Adipocyte (in vitro differentiated cells): ENCODE measurements around the gene CCDC74B.
"Not testable (repeated sequence)": the region's sequence is repeated elsewhere in the genome, so short reads cannot be mapped to it uniquely, and the experiment has no call there.

Source experiments
- DNase-seq: peaks from one replicate; pipeline ENCODE4 v3.0.0-alpha.2; 2015; ENCODE audit warnings: low read depth
- H3K27me3 ChIP-seq: replicated peaks from 2 replicates; pipeline ENCODE4 v1.7.0; 2013; ENCODE audit warnings: mild to moderate bottlenecking, low read length, moderate library complexity; ENCODE audit not compliant: control insufficient read depth, insufficient read depth
- H3K36me3 ChIP-seq: 2 replicates; pipeline ENCODE4 v1.7.0; 2013; ENCODE audit warnings: low read length, mild to moderate bottlenecking, moderate library complexity; ENCODE audit not compliant: control insufficient read depth, insufficient read depth, severe bottlenecking
- H3K4me1 ChIP-seq: 2 replicates; pipeline ENCODE4 v1.7.0; 2013; ENCODE audit warnings: mild to moderate bottlenecking, low read length, moderate library complexity; ENCODE audit not compliant: control insufficient read depth, insufficient read depth
- H3K4me3 ChIP-seq: 2 replicates; pipeline ENCODE4 v1.7.0; 2013; ENCODE audit warnings: mild to moderate bottlenecking, low read length, moderate library complexity
- H3K9ac ChIP-seq: 2 replicates; pipeline ENCODE4 v1.7.0; 2013; ENCODE audit warnings: mild to moderate bottlenecking, low read length, moderate library complexity
- H3K9me3 ChIP-seq: 2 replicates; pipeline ENCODE4 v1.7.0; 2013; ENCODE audit warnings: mild to moderate bottlenecking, low read length, moderate library complexity; ENCODE audit not compliant: control insufficient read depth

The CCDC74B gene

DNA sequence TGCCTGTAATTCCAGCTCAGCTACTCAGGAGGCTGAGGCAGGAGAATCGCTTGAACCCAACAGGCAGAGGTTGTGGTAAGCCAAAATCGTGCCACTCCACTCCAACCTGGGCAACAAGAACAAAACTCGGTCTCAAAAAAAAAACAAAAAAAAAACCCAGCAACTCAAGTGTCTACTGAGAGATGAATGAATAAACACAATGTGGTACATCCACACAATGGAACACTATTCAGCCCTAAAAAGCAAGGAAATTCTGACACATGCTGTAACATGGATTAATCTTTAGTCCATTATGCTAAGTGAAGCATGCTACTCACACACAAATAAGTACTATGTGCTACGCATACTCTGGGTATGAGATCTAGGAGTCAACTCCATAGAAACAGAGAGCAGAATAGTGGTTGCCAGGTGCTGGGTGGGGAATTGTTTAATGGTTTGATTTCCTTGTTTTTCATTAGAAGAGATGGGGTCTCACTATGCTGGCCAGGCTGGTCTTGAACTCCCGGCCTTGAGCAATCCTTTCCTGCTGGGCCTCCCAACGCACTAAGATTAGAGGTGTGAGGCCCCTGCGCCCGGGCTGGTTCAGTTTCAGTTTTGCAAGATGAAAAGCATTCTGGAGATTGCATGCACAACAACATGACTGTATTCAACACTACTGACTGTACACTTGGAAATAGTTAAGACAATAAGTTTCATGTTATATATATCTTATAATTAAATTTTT is 20.5 kb upstream of the CCDC74B start:
- DNase-seq, result no peak
- Histone ChIP-seq H3K27me3 (no peaks in the 10 kb centered on the region), H3K36me3 (peaks cover 53% of the 10 kb centered on the region), H3K9ac (no peak overlapping the region), H3K4me1 (no peaks in the 10 kb centered on the region), H3K4me3 (no peak overlapping the region), H3K9me3 (no peaks in the 10 kb centered on the region)

DNA sequence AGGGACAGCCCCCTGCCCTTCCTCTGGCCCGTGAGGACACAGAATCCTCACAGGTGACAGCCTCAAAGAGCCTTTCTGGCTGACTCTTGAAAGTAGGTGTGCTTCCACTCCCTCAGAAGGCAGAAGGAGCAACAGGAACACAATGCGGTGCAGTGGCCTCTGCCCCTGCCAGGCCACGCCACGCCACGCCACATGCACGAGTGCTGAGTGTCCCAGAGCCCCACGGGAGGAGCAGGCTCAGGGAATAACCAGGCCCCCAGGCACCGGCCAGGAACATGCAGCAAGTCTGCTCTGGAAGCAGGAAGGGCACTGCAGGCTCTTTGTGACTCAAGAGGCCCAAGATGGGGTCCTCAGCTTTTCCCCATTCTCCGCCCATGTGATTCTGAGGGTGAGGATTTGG is 18.1 kb upstream of the CCDC74B start:
- Histone ChIP-seq H3K27me3 (no peaks in the 10 kb centered on the region), H3K36me3 (peaks cover 48% of the 10 kb centered on the region), H3K9me3 (no peaks in the 10 kb centered on the region), H3K4me1 (no peaks in the 10 kb centered on the region), H3K9ac (no peak overlapping the region), H3K4me3 (no peak overlapping the region)
- DNase-seq, result no peak

DNA sequence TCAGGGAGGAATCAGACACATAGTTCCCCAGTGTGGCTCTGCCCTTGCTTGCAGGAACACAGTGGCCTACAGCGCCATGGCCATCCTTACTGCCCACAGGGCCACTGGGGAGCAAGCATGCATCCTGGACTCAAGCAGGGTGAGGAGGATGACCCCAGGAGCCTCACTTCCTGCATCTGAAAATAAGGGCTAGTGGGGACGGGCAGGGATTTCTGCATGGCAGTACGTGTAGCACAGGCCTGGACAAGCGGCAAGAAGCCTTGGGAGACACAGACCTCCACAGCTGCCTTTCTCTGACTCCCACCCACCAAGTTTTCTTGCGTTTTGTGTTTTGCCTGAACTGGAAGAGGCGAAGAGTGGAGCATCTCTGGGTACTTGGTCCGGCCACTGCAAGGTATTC is 17.6 kb upstream of the CCDC74B start:
- H3K4me1 ChIP-seq, DNase-seq, H3K4me3 ChIP-seq, H3K9me3 ChIP-seq, H3K27me3 ChIP-seq, H3K9ac ChIP-seq: not testable (repeated sequence)
- H3K36me3 ChIP-seq, result peaks cover 43% of the 10 kb centered on the region

DNA sequence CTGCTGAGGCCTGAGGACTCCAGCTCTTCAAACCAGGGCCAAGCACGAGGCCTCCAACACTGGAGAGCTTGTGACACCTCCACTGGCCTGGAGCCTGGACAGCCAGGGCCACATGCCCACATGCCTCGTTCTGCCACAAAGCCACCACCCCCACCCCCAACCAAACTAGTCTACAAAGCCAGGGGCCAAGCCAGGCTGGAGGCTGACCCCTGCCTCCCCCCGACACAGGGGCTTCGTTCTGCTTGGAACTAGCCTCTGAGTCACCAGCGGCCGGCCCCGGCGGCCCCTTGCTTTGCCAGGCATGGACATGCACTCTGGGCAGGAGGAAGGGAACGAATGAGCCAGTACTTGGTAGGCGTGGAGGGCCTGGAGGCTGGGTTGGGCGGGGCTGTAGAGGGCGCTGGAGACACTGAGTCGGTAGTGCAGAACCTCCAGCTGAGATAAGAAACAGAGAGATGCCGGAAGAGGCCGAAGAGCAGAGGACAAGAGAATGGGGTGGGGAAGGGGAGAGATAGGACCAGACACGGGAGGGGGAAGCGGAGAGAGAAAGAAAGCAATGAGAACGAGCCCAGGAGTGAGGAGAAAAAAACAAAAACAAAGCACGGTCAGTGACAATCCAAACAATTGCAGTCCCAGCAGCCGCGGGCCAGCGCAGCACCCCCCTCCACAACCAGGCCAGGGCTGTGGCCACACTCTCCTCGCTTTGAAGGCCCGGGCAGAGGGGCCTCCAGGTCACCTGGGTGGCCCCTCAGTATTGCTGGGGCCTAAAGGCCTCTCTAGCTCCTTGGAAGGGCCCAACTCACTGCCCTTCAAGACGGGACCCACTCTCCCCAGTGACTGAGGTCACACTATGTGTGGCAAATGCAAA is 16.2 kb upstream of the CCDC74B start:
- not testable (repeated sequence) for DNase-seq, H3K9ac ChIP-seq, H3K27me3 ChIP-seq, H3K4me3 ChIP-seq, H3K4me1 ChIP-seq, H3K9me3 ChIP-seq
- H3K36me3 ChIP-seq, result peaks cover 33% of the 10 kb centered on the region

DNA sequence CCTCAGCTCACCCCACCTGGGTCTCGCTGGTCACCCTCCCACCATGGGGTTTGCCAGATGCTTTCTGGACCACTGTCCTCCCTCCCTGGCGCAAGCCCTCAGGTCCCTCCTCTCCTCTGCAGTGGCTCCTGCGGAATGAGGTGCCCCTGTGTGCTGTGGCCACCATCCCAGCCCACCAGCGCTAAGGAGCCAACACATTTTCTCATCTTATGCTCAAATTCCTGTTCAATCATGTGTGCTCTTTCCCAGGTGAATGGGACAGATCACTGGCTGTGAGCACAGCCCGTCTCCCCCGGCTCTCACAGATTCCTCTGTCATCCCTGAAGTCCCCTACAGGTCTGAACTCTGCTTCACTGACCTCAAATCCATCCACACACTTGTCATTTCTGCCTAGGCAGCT is 15.2 kb upstream of the CCDC74B start:
- H3K9me3 ChIP-seq, result no peaks in the 10 kb centered on the region
- H3K4me3 ChIP-seq, result no peak overlapping the region
- peaks cover 26% of the 10 kb centered on the region for H3K36me3 ChIP-seq
- no peaks in the 10 kb centered on the region for H3K27me3 ChIP-seq
- no peaks in the 10 kb centered on the region for H3K4me1 ChIP-seq
- no peak for DNase-seq
- H3K9ac ChIP-seq, result no peak overlapping the region

DNA sequence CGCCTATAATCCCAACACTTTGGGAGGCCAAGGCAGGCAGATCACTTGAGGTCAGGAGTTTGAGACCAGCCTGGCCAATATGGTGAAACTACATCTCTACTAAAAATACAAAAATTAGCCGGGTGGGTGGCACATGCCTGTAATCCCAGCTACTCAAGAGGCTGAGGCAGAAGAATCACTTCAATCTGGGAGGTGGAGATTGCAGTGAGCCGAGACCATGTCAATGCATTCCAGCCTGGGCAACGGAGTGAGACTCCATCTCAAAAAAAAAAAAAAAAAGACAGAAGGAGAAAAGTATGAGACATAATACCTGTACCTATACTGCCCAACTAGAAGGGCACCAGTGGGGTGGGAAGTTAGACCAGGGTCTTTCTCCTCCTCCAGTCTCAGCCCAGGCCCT is 14.5 kb upstream of the CCDC74B start:
- not testable (repeated sequence) for H3K9me3 ChIP-seq, DNase-seq, H3K9ac ChIP-seq, H3K4me1 ChIP-seq, H3K27me3 ChIP-seq, H3K4me3 ChIP-seq
- peaks cover 23% of the 10 kb centered on the region for H3K36me3 ChIP-seq

DNA sequence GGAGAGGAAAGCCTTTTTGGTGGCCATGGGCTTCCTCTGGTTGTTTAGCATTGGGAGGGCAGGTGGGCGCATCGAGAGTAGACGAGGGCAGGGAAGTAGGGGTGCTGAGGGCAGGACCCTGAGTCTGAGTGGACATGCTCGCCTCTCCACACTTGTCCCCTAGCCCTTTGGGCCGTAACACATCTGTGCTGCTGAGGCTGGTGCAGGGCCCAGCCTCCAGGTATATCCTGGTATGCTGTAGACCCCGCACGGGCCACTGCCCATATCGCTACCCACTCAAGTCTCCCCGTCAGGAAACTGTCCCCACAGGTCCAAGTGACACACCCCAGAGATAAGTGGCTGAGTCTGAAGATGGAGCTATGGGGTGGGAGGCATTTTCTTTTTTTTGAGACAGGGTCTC is 13.7 kb upstream of the CCDC74B start:
- H3K27me3 ChIP-seq, result no peaks in the 10 kb centered on the region
- no peak for DNase-seq
- H3K4me3 ChIP-seq, result no peak overlapping the region
- H3K4me1 ChIP-seq, result no peaks in the 10 kb centered on the region
- peaks cover 19% of the 10 kb centered on the region for H3K36me3 ChIP-seq
- H3K9ac ChIP-seq, result no peak overlapping the region
- no peaks in the 10 kb centered on the region for H3K9me3 ChIP-seq

DNA sequence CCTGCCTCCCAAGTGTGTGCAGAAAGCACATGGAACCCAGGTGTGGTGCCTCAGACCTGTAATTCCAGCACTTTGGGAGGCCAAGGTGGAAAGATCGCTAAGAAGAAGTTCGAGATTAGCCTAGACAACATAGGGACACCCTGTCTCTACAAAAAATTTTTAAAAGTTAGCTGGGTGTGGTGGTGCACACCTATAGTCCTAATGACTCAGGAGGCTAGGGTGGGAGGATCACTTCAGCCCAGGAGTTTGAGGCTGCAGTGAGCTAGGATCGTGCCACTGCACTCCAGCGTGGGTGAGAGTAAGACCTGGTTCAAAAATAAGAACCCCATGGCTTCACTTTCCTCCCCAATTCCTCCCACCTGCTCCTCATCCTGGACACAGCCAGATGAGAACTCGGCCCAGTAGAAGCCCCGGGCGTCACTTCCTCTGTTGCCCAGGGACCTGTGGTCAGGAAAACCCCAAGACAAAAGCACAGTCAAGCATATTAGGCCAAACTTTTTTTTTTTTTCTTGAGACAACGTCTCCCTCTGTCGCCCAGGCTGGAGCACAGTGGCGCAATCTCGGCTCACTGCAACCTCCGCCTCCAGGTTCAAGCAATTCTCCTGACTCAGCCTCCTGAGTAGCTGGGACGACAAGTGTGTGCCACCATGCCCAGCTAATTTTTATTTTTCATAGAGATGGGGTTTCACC is 13.1 kb upstream of the CCDC74B start:
- H3K9me3 ChIP-seq, H3K4me3 ChIP-seq, DNase-seq, H3K4me1 ChIP-seq, H3K27me3 ChIP-seq, H3K9ac ChIP-seq: not testable (repeated sequence)
- peaks cover 21% of the 10 kb centered on the region for H3K36me3 ChIP-seq

DNA sequence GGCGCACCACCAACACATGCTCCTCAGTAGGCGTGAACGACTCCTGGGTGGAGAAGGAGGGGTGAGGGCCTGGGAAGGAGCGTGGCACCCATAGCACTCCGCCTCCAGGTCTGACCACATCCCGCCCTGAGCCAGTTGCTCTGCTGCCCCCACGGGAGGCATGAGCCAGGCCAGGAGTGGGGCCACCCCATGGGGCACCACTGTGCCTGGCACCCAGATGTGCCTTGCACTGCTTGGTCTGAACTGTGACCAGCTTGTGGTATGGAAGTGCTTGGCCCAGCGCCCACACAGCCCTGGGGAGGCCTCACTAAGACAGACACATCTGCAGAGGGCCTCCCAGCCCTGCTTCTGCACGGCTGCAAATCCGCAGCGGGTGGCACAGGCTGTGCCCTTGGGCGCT is 12.4 kb upstream of the CCDC74B start:
- DNase-seq, H3K4me3 ChIP-seq, H3K27me3 ChIP-seq, H3K9me3 ChIP-seq, H3K4me1 ChIP-seq, H3K9ac ChIP-seq: not testable (repeated sequence)
- H3K36me3 ChIP-seq, result peaks cover 24% of the 10 kb centered on the region

DNA sequence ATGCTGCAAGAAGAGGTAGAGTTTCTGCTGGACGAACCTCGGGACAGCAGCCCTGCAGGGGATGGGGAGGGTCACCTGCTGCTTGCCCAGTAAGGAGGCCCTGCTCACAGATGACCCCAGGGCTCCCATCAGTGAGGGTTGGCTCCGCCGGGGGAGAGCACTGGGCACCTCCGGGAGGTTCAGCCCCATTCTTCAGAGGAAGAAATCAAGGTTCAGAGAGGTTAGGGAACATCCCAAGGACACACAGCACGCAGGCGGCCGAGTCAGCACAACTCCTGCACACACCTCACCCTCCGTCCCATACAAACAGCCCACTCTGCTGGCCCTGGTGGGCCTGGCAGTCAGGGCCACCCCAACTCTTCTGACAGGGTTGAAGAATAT is 11.7 kb upstream of the CCDC74B start:
- no peaks in the 10 kb centered on the region for H3K27me3 ChIP-seq
- no peaks in the 10 kb centered on the region for H3K9me3 ChIP-seq
- no peak for DNase-seq
- no peak overlapping the region for H3K4me3 ChIP-seq
- no peaks in the 10 kb centered on the region for H3K4me1 ChIP-seq
- H3K36me3 ChIP-seq, result peaks cover 29% of the 10 kb centered on the region
- H3K9ac ChIP-seq, result no peak overlapping the region

DNA sequence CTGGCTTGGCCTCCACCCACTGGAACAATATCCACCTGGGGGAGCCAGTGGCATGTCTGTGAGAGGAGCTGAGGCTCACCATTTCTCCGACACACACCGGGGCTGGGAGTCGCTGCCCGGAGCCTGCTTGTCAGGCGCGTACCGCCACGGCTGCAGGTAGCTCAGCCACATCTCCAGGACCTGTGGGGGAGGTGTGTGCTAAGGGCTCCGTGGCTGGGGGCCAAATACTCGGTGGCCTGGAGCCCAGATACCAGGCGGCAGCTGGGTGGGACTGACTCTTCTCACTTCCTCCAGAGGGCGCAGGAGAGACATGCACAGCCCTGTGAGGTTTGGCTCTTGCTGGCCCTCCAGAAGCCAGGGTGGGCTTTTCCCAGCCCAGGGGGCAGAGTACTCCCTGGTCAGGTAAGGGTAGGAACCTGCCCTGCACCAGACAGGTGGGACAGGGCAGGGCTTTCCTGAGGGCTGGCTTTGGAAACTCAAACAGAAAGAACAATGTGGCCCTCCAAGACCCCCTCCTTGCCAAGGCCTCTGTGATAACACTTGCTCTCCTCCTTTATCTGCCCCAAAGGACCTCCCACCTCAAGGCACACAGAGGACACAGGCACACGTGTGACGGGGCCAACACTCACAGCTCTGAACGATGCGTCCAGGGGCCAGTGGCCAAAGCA is 11.2 kb upstream of the CCDC74B start:
- not testable (repeated sequence) for H3K4me1 ChIP-seq, H3K27me3 ChIP-seq, H3K9me3 ChIP-seq, H3K9ac ChIP-seq, H3K4me3 ChIP-seq
- peaks cover 29% of the 10 kb centered on the region for H3K36me3 ChIP-seq
- peak; percentile 40 for DNase-seq
